Transverse colon (tissue), 4 donors: ENCODE measurements around the gene ANAPC15. TPM values are rescaled to one million over a fixed set of nuclear protein-coding genes. Genes with fewer than 3 reads are reported as not detected.
A peak's percentile ranks its signal among the peaks of the same experiment; 100 is the strongest.

ENCODE experiments used
- DNase-seq: peaks from one replicate; pipeline ENCODE4 v3.0.0-alpha.2; 2019
- H3K27ac ChIP-seq, 4 donors: fragments of 200-600 bp; sonication (generic); 2 replicates each; pipeline ENCODE4 v1.5.1; 2016 to 2018; ENCODE audit warnings: inconsistent platforms in 4 of 4
- H3K27me3 ChIP-seq: fragments of 200-600 bp; sonication (generic); 2 replicates; pipeline ENCODE4 v1.5.1; 2017; ENCODE audit warnings: inconsistent platforms
- H3K36me3 ChIP-seq, 4 donors: fragments of 200-600 bp; sonication (generic); 2 replicates each; pipeline ENCODE4 v1.5.1; 2017 to 2019; ENCODE audit warnings: inconsistent platforms in 4 of 4
- H3K4me1 ChIP-seq, 4 donors: fragments of 200-600 bp; sonication (generic); 2 replicates each; pipeline ENCODE4 v1.5.1; 2017 to 2020; ENCODE audit warnings: inconsistent platforms in 4 of 4
- H3K4me3 ChIP-seq, 4 donors: fragments of 200-600 bp; sonication (generic); 1 replicate in 1 of 4; 2 replicates in 3 of 4; pipeline versions ENCODE4 v1.5.1 to v1.6.1; 2017 to 2019; ENCODE audit warnings: inconsistent platforms in 4 of 4
- H3K9me3 ChIP-seq, 2 donors: fragments of 200-600 bp; sonication (generic); 2 replicates each; pipeline ENCODE4 v1.5.1; 2017 to 2019; ENCODE audit warnings: inconsistent platforms in 2 of 2
- EP300 ChIP-seq: sonication (generic); formaldehyde crosslinking; IDR thresholded peaks from one replicate; pipeline ENCODE4 v1.6.1; 2017; ENCODE audit warnings: antibody characterized with exemption, low read depth
- POLR2A ChIP-seq: fragments of 450-650 bp; IDR thresholded peaks from one replicate; pipeline ENCODE4 v1.6.1; 2016; ENCODE audit warnings: antibody characterized with exemption, mild to moderate bottlenecking, moderate library complexity
- POLR2AphosphoS5 ChIP-seq, 3 donors: sonication (generic); formaldehyde crosslinking; IDR thresholded peaks; one replicate each; pipeline ENCODE4 v1.6.1; 2016; ENCODE audit warnings: antibody characterized with exemption in 3 of 3
- WGBS, 2 donors: methylation state at CpG; one replicate each; pipeline ENCODE4 v1.1.5; 2018; ENCODE audit warnings: low coverage in 1 of 2; 5-methylcytosine and 5-hydroxymethylcytosine counted together
- in situ Hi-C, 4 donors: fragments of 200-750 bp; cut with MboI; loops; one replicate each; pipeline versions ENCODE4 v1.15.0 to v1.15.1; 2017; ENCODE audit warnings: low sequenced_read_pairs in 3 of 4, low pct_ligation_motif_present in 1 of 4, low pct_unique_long_range_greater_than_20kb in 1 of 4
- intact Hi-C: fragments of 100-400 bp; cut with DNase I; formaldehyde crosslinking; loops from one replicate; pipeline ENCODE4 v1.15.1; 2023; ENCODE audit warnings: low total_unique reads
- total RNA-seq, 4 donors: library from RNA; depleted of rRNA; stranded (reverse); fragments of >200 nt; gene quantifications; one replicate each; pipeline ENCODE4 v1.1.0, GENCODE V29; 2016
- TF ChIP-seq, protein P1 (sequence below), 5 experiments: fragments of 200-600 bp in 3 of 5; fragments of 450-650 bp in 2 of 5; sonication (generic) in 3 of 5; IDR thresholded peaks; 1 replicate in 2 of 5; 2 replicates in 3 of 5; pipeline ENCODE4 v1.5.1; 2016 to 2017; ENCODE audit warnings: antibody characterized with exemption in 5 of 5, inconsistent platforms in 3 of 5, mild to moderate bottlenecking in 2 of 5, moderate library complexity in 1 of 5

Gene ANAPC15
- total RNA-seq, 4 donors from 2014 or later: 15.1 to 44.5 (median 27.6) TPM

DNA sequence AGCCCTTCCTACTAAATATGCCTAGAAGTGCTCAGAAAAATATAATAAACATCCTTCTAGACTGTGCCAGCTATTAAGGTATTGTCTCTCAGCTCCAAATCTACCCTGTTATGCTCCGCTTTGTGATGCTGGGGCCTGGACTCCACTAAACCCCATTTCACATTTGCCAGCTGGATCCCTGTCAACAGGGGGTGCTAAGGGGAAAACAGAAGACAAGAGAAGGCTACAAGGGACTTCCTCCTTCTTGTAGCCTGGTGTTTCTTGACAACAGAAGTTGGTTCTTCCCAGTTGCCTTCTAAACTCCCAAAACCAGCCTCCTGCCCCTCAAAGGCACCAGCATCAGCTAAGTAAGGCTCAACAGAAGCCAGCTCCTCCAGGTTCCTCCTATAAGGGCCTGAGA lies 37.4 kb downstream of the ANAPC15 start:
- H3K27ac ChIP-seq: peak overlapping the region in 2 of 4 donors; percentile 19 to 32
- H3K4me1 ChIP-seq: peaks cover 12 to 44% (median 19%) of the 10 kb centered on the region in 4 donors
- no peaks in the 10 kb centered on the region for H3K9me3 ChIP-seq
- no peak overlapping the region for H3K4me3 ChIP-seq
- in situ Hi-C loops (loop anchor here in 1 of 4 donors (5.0 kb wide), 1 partner anchor 38 kb away; no protein-coding TSS in a partner anchor), intact Hi-C loops (no loop called here)
- WGBS, 2 donors: 96% methylated on average over 1 of the region's 1 CpG; no CpG with 5 or more reads in 1 of the 2 donors
- TF ChIP-seq POLR2AphosphoS5 (IDR thresholded peaks at IDR 0.05) (no peak), POLR2A (no peak), EP300 (no peak)
- TF ChIP-seq, protein P1, sequence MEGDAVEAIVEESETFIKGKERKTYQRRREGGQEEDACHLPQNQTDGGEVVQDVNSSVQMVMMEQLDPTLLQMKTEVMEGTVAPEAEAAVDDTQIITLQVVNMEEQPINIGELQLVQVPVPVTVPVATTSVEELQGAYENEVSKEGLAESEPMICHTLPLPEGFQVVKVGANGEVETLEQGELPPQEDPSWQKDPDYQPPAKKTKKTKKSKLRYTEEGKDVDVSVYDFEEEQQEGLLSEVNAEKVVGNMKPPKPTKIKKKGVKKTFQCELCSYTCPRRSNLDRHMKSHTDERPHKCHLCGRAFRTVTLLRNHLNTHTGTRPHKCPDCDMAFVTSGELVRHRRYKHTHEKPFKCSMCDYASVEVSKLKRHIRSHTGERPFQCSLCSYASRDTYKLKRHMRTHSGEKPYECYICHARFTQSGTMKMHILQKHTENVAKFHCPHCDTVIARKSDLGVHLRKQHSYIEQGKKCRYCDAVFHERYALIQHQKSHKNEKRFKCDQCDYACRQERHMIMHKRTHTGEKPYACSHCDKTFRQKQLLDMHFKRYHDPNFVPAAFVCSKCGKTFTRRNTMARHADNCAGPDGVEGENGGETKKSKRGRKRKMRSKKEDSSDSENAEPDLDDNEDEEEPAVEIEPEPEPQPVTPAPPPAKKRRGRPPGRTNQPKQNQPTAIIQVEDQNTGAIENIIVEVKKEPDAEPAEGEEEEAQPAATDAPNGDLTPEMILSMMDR (IDR thresholded peaks at IDR 0.05): no peak
- H3K27me3 ChIP-seq: no peaks in the 10 kb centered on the region
- no peak for DNase-seq
- no peaks in the 10 kb centered on the region for H3K36me3 ChIP-seq

DNA sequence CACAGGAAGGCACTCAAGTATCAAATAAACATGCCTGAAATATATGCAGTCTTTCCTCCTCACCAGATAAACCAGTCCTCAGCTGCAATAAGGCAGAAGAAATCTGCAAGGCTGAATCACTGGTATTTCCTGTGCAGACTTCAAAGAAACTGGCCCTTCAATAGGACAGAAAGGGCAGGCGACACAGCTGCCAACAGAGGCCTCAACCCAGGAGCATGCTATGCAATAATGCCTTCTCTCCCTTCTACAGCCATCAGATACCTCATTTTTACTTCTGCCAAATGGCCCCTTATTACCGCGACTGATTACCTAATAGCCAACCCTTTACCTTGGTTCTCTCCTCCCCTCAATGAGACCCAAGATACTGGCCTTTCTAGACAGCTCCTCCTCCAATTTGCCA lies 40.1 kb downstream of the ANAPC15 start:
- Histone ChIP-seq H3K27me3 (no peaks in the 10 kb centered on the region), H3K9me3 (no peaks in the 10 kb centered on the region), H3K36me3 (no peaks in the 10 kb centered on the region), H3K4me3 (no peak overlapping the region), H3K27ac (peak overlapping the region; percentile 18 to 40 (median 35)), H3K4me1 (peaks cover 21 to 54% (median 31%) of the 10 kb centered on the region in 4 donors)
- no peak for TF ChIP-seq EP300
- TF ChIP-seq POLR2AphosphoS5 (IDR thresholded peaks at IDR 0.05): no peak
- no peak for TF ChIP-seq POLR2A
- TF ChIP-seq, protein P1 (IDR thresholded peaks at IDR 0.05): no peak
- intact Hi-C loops (no loop called here), in situ Hi-C loops (no loop called here)
- DNase-seq: no peak
- 58 to 71% methylated on average over 3 of the region's 3 CpGs for WGBS, 2 donors

DNA sequence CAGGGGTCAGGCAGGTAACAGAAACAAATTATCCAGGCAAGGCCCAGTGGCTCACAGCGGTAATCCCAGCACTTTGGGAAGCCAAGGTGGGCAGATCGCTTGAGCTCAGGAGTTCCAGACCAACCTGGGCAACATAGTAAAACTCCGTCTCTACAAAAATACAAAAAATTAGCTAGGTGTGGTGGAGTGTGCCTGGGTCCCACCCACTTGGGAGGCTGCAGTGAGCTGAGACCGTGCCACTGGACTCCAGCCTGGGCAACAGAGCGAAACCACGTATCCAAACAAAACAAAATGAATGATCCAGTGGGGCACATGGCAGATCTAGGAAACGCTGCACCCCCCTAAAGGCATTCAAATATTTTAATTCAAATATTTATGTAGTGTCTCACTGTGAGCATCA lies 42.0 kb downstream of the ANAPC15 start:
- 94% methylated on average over 7 of the region's 7 CpGs; no CpG with 5 or more reads in 1 of the 2 donors for WGBS, 2 donors
- no peaks in the 10 kb centered on the region for H3K36me3 ChIP-seq
- no peak for TF ChIP-seq POLR2A
- no peak for TF ChIP-seq EP300
- TF ChIP-seq, protein P1 (IDR thresholded peaks at IDR 0.05): no peak
- TF ChIP-seq POLR2AphosphoS5 (IDR thresholded peaks at IDR 0.05): no peak
- in situ Hi-C loops (no loop called here), intact Hi-C loops (no loop called here)
- H3K4me1 ChIP-seq: peaks cover 30 to 65% (median 43%) of the 10 kb centered on the region in 4 donors
- peak overlapping the region; percentile 76 to 85 (median 80) for H3K27ac ChIP-seq
- H3K4me3 ChIP-seq: no peak overlapping the region
- H3K9me3 ChIP-seq: no peaks in the 10 kb centered on the region
- H3K27me3 ChIP-seq: no peaks in the 10 kb centered on the region
- no peak for DNase-seq

DNA sequence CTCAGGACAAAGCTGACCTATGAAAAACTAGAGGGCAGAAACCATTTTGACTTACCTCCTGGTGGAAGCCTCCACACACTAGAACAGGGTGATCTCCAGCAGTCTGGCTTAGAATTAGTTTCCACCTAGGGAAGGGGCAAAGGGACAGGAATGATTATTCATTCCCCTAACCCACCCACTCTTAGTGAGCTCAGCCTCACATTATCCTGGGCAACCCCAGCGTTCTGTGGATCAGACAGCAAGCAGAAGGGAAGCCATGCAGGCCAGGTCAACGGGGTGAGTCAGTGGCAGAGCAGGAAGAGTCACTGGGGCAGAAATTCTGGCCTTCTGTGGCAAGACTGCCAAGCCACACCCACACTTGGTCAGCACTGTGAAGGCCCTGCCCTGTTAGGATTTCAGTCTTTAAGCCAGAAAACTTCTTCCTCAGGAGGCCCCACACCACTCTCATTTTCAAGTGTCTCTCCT lies 42.7 kb downstream of the ANAPC15 start:
- peak; percentile 83 for DNase-seq
- Histone ChIP-seq H3K9me3 (no peaks in the 10 kb centered on the region), H3K36me3 (no peaks in the 10 kb centered on the region), H3K4me3 (no peak overlapping the region), H3K27ac (peak overlapping the region; percentile 76 to 85 (median 80)), H3K27me3 (no peaks in the 10 kb centered on the region), H3K4me1 (peaks cover 30 to 59% (median 43%) of the 10 kb centered on the region in 4 donors)
- intact Hi-C loops (no loop called here), in situ Hi-C loops (no loop called here)
- 9% methylated on average over 2 of the region's 2 CpGs; no CpG with 5 or more reads in 1 of the 2 donors for WGBS, 2 donors
- peak; percentile 13 to 71 (median 62) for TF ChIP-seq POLR2AphosphoS5 (IDR thresholded peaks at IDR 0.05)
- TF ChIP-seq EP300: no peak
- TF ChIP-seq, protein P1 (IDR thresholded peaks at IDR 0.05): no peak
